HepG2 (cell line): ENCODE data around the gene KRABD2.
A peak's percentile ranks its signal among the peaks of the same experiment; 100 is the strongest.

Source experiments
- CENPBD1 ChIP-seq: sonication (generic); formaldehyde crosslinking; IDR thresholded peaks from 2 replicates; pipeline ENCODE4 v1.8.0; 2022; ENCODE audit warnings: missing genetic modification reagents, low read depth, mild to moderate bottlenecking, borderline replicate concordance
- MIER3 ChIP-seq: IDR thresholded peaks from 2 replicates; pipeline ENCODE4 v1.6.1; 2016; ENCODE audit warnings: missing compliant biosample characterization, borderline replicate concordance
- PBX2 ChIP-seq: IDR thresholded peaks from 2 replicates; pipeline ENCODE4 v1.6.1; 2016; ENCODE audit warnings: control low read depth
- ZNF44 ChIP-seq: sonication (generic); formaldehyde crosslinking; IDR thresholded peaks from 2 replicates; pipeline ENCODE4 v1.5.1; 2020; ENCODE audit warnings: mild to moderate bottlenecking, missing genetic modification reagents
- ZNF761 ChIP-seq: sonication (generic); formaldehyde crosslinking; conservative IDR thresholded peaks from 2 replicates; pipeline ENCODE4 v1.4.0; 2020; ENCODE audit warnings: mild to moderate bottlenecking, missing genetic modification reagents
- TF ChIP-seq, protein P1 (sequence below): sonication (generic); formaldehyde crosslinking; IDR thresholded peaks from 2 replicates; pipeline ENCODE4 v1.4.0; 2020; ENCODE audit warnings: missing genetic modification reagents
- TF ChIP-seq, protein P2 (sequence below): sonication (generic); formaldehyde crosslinking; IDR thresholded peaks from 2 replicates; pipeline ENCODE4 v1.4.0; 2020; ENCODE audit warnings: missing genetic modification reagents
- TF ChIP-seq, protein P3 (sequence below): sonication (generic); formaldehyde crosslinking; IDR thresholded peaks from 2 replicates; pipeline ENCODE4 v1.5.0; 2020; ENCODE audit warnings: missing genetic modification reagents
- TF ChIP-seq, protein P4 (sequence below): sonication (generic); formaldehyde crosslinking; IDR thresholded peaks from 2 replicates; pipeline ENCODE4 v1.5.0; 2020; ENCODE audit warnings: missing genetic modification reagents
- TF ChIP-seq, protein P5 (sequence below): sonication (generic); formaldehyde crosslinking; IDR thresholded peaks from 2 replicates; pipeline ENCODE4 v1.5.0; 2020; ENCODE audit warnings: missing genetic modification reagents

Gene KRABD2

DNA sequence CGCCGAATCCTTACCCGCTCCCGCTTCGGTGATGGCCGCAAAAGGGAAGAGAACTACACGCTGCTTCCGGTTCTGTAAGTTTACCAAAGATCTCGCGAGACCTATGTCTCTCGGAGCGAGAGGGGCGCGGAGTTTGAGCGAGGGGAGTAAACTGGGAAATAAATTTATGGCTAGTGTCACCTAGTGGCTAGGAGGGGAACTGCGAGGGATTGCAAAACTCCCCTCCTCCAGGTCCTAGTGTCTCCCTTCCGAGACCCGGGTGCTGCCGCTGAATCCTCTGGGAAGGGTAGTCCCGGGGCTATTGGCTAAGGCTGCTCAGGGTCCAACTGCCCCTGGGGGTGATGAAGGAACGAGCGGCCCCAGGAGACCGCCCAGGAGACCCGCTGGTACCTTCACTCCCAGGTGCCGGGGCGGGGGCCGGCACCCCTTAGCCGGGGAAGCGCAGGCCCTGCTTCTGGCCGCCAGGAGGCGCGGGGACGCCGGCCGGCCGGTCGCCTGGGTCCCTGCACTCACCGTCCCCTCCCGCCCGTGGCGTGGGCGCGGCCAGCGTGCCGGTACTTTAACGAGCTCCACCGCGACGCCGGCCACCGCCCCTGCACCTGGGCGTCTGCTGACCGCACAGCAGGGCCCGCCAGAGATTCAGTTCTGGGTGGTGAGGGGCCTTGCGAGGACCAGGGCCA, 6.8 kb upstream of the KRABD2 start, which contains the start of gene RPL26 (continued):
- TF ChIP-seq, protein P1, sequence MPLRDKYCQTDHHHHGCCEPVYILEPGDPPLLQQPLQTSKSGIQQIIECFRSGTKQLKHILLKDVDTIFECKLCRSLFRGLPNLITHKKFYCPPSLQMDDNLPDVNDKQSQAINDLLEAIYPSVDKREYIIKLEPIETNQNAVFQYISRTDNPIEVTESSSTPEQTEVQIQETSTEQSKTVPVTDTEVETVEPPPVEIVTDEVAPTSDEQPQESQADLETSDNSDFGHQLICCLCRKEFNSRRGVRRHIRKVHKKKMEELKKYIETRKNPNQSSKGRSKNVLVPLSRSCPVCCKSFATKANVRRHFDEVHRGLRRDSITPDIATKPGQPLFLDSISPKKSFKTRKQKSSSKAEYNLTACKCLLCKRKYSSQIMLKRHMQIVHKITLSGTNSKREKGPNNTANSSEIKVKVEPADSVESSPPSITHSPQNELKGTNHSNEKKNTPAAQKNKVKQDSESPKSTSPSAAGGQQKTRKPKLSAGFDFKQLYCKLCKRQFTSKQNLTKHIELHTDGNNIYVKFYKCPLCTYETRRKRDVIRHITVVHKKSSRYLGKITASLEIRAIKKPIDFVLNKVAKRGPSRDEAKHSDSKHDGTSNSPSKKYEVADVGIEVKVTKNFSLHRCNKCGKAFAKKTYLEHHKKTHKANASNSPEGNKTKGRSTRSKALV = peak; percentile 25; the same call in 1 of the 2 replicates
- TF ChIP-seq CENPBD1 (no peak), ZNF44 (CRISPR knock-in tag) (no peak), PBX2 (CRISPR knock-in tag) (no peak), ZNF761 (CRISPR knock-in tag) (no peak), MIER3 (CRISPR knock-in tag) (peak; percentile 71; the same call in 1 of the 2 replicates)
- TF ChIP-seq, protein P2, sequence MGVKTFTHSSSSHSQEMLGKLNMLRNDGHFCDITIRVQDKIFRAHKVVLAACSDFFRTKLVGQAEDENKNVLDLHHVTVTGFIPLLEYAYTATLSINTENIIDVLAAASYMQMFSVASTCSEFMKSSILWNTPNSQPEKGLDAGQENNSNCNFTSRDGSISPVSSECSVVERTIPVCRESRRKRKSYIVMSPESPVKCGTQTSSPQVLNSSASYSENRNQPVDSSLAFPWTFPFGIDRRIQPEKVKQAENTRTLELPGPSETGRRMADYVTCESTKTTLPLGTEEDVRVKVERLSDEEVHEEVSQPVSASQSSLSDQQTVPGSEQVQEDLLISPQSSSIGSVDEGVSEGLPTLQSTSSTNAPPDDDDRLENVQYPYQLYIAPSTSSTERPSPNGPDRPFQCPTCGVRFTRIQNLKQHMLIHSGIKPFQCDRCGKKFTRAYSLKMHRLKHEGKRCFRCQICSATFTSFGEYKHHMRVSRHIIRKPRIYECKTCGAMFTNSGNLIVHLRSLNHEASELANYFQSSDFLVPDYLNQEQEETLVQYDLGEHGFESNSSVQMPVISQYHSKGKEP (CRISPR knock-in tag) = peak; percentile 55; the same call in 1 of the 2 replicates
- TF ChIP-seq, protein P3, sequence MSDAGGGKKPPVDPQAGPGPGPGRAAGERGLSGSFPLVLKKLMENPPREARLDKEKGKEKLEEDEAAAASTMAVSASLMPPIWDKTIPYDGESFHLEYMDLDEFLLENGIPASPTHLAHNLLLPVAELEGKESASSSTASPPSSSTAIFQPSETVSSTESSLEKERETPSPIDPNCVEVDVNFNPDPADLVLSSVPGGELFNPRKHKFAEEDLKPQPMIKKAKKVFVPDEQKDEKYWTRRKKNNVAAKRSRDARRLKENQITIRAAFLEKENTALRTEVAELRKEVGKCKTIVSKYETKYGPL (CRISPR knock-in tag) = no peak
- TF ChIP-seq, protein P4, sequence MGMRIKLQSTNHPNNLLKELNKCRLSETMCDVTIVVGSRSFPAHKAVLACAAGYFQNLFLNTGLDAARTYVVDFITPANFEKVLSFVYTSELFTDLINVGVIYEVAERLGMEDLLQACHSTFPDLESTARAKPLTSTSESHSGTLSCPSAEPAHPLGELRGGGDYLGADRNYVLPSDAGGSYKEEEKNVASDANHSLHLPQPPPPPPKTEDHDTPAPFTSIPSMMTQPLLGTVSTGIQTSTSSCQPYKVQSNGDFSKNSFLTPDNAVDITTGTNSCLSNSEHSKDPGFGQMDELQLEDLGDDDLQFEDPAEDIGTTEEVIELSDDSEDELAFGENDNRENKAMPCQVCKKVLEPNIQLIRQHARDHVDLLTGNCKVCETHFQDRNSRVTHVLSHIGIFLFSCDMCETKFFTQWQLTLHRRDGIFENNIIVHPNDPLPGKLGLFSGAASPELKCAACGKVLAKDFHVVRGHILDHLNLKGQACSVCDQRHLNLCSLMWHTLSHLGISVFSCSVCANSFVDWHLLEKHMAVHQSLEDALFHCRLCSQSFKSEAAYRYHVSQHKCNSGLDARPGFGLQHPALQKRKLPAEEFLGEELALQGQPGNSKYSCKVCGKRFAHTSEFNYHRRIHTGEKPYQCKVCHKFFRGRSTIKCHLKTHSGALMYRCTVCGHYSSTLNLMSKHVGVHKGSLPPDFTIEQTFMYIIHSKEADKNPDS = peak; percentile 73; the same call in 1 of the 2 replicates
- TF ChIP-seq, protein P5, sequence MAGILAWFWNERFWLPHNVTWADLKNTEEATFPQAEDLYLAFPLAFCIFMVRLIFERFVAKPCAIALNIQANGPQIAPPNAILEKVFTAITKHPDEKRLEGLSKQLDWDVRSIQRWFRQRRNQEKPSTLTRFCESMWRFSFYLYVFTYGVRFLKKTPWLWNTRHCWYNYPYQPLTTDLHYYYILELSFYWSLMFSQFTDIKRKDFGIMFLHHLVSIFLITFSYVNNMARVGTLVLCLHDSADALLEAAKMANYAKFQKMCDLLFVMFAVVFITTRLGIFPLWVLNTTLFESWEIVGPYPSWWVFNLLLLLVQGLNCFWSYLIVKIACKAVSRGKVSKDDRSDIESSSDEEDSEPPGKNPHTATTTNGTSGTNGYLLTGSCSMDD (CRISPR knock-in tag) = no peak
